HG02678 (cell line): ENCODE results near the gene SNTG2.
"Not testable (repeated sequence)": the region's sequence is repeated elsewhere in the genome, so short reads cannot be mapped to it uniquely, and the experiment has no call there.

Experiments
- ATAC-seq: cut with Tn5 transposase; IDR thresholded peaks from one replicate; pipeline ENCODE4 v1.9.1; 2021; ENCODE audit warnings: mild to moderate bottlenecking, moderate library complexity; ENCODE audit not compliant: unreplicated experiment

SNTG2 gene

DNA sequence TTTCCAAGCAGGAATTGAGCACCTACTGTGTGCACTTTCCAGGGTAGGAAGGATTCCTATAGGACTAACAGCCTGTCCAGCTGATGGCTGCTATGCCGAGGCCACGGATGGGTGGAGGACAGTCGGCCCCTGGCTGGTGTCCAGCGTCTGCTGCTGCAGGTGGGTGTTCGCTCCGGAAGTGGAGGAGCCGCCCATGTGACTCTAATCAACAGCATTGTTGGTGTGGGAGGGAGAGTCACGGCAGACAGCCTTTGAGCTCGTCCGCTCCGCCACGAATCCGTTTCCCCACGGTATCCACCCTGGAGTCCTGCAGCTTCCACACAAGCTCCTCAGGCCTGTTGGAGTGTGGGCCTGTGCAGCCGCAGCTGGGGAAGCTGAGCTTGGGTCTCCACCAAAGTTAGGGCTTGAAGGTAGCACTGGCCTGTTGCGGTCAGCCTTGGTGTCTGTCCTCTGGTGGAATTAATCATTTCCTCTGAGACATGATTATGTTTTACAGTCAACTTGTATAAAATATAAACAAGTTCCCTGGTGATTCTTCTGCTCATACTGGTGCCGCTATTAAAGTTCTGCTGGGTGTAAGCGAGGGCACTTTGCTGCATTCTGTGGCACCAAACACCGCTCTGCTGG, 276.7 kb downstream of the SNTG2 start:
- ATAC-seq, result no peak

DNA sequence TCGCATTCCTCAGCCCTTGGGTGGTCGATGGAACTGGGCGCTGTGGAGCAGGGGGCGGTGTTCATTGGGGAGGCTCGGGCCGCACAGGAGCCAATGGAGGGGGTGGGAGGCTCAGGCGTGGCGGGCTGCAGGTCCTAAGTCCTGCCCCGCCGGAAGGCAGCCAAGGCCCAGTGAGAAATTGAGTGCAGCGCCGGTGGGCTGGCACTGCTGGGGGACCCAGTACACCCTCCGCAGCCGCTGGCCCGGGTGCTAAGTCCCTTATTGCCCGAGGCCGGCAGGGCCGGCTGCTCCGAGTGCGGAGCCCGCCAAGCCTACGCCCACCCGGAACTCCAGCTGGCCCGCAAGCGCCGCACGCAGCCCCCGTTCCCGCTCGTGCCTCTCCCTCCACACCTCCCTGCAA, 278.9 kb downstream of the SNTG2 start:
- ATAC-seq, result not testable (repeated sequence)

DNA sequence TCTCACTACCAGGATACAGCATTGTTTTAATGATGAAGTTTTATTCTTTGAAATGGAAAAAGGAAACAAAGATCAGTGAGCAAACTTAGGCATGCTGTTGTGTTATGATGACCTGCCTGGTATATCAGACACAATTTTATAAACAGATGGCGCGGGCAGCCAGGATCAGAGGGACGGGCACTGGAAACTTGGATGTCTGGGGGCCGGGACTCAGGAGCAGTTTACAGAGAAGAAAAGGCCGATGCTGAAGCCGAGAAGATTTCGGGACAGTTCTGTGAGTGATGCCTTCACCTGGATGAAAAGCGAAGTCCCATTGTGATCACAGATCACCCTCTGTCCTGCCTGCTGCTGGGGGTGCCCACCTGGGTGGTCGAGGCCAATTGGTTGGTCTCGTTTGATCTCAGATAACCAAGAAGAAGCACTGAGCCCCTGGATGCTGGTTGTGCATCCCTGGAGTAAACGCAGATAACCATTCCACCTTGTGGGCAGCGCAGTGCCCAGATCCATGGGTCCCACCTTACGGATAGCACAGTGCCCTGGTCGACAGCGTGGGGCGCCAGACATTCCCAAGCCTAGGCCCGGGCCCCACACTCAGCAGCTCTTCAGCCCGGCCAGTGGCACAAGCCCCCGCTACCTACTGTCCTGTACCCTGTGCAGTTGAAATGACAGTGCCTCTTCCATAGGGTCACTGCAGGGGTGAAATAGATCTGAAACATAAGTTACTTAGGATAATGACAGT, 279.7 kb downstream of the SNTG2 start:
- no peak for ATAC-seq

DNA sequence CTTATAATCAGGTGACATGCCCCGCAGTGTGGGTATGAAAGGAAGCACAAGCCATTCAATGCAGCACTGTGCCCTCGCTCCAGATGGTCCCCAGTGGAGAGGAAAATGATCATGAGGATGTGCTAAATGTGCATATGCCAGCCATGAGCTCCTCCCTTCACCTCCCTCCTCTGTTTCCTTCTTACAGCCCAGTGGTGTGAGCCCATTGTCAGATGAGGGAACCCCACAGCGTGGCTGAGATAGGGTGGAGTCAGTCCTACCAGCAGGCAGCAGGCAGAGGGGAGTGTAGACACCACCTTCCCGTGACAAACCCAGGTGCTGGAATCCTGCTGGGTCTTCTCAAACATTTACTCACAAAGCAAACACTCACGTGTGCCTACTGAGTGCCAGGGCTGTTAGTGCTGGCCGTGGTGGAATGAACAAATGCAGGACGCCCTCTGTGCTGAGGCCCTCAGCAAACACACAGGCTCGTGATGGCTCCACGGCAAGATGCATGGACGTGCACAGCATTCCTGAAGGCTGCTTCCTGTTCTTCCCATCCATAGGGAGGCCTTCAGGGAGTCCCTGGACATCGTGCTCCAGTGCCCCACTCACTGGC, 280.9 kb downstream of the SNTG2 start:
- ATAC-seq, result no peak

DNA sequence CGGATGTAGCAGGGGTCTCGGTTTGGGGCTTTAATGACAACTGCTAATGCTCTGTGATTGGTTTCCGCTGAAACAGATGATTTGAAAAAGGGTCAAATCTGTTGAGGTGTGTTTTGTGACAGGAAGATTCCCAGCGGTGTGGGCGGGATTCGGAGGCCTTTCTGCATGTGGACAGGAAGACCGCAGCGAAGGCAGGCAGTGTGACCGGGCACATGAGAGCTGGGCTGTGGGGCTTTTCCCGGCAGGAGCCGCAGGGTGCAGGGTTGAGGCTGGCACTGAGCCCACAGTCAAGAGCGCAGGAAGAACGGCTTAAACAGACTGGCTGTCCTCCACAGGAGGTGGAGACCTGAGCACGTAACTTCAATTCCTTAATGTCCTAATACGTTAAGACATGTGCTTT, 282.6 kb downstream of the SNTG2 start:
- no peak for ATAC-seq

DNA sequence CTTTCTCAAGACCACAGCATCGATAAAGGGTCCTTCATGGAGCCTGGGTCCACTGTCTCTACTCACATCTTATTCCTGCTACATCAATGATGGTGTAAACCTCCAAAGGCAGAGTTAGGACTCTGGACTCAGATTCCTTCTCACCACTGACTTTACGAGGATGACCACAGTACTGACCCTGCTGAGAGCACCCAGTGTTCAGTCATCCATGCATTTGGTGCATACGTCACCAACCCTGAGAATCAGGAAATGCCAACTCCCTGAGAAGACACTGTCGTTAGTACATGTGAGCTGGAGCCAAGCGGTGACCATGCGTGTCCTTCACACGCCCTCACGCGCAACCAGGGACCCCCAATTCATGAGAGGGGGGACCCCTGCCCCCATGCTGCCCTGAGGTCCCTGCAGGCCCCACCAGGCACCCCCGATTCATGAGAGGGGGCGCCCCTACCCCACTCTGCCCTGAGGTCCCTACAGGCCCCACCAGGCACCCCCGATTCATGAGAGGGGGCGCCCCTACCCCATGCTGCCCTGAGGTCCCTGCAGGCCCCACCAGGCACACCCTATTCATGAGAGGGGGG, 284.2 kb downstream of the SNTG2 start:
- ATAC-seq, result no peak

DNA sequence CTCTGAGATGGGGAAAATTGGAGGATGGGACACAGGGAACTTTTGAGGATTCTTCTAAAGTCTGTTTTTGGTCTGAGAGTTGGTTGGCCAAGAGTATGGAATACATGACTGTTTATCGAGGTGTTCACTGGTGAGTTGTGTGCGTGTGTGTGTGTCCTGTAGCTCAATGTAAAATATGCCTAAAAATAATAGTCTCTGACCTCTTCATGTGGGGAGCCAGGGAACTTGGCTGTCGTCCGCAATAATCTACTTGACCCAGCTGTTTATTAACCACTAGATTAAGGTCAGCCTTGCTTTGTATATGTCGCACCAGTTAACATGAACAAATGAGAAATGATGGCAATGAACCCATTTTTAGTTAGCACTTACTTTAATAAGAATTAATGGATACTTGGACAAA, 285.2 kb downstream of the SNTG2 start:
- ATAC-seq, result no peak

DNA sequence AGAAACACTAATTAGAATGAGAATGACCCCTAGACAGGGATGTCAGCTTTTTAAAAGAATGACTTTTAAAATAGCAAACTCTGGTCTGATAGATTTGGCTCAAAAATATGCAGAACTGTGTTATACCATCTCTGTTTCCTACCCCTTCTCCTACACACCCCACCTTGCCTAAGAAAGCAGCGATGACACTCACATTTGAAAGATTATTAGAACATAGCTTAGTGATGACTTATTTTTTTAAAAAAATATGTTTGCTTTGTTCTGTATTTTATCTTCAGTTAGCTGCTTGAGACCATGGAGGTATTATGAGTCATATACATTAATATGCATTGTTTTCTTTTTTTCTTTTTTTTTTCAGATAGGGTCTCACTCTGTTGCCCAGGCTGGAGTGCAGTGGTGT, 286.0 kb downstream of the SNTG2 start:
- ATAC-seq, result no peak

DNA sequence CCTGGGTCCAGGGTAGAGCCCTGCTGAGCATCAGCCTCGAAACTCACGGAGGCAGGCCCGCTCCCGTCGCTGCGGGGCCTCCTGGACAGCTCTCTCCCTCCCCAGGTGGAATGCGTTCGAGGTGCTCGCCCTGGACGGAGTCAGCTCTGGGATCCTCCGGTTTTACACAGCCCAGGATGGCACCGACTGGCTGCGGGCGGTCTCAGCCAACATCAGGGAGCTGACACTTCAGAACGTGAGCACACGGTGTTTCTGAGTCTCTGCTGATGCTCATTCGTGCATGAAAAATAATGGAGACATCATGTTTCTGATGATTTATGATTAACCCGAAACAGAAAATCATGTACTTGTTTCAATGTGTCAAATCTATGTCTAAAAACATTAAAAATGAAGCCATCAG, 287.1 kb downstream of the SNTG2 start:
- no peak for ATAC-seq

DNA sequence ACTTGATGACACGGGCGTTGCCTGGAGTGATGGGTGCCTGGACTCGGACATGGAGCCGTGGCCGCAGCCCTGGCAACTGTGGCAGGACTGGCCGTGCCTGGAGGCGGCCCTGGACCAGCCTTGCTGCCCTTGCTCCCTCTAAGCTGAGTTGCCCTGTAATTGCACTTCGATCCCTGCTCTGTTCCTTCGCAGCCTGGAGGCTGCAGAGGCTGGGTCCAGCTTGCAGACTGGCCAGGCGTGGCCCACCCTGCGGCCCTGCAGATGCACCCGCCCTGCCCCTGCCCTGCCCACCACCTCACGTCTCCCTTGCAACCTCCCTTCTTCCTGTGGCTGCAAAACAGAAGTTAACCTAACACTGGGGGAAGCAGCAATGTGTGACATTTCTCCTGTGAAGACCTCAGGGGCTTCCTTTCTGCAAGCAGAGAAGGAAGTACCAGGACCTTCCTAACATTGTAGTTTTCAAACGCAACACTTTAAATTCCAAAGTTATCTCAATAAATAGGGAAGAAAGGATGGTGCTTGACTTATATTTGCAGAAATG, 288.0 kb downstream of the SNTG2 start:
- no peak for ATAC-seq

DNA sequence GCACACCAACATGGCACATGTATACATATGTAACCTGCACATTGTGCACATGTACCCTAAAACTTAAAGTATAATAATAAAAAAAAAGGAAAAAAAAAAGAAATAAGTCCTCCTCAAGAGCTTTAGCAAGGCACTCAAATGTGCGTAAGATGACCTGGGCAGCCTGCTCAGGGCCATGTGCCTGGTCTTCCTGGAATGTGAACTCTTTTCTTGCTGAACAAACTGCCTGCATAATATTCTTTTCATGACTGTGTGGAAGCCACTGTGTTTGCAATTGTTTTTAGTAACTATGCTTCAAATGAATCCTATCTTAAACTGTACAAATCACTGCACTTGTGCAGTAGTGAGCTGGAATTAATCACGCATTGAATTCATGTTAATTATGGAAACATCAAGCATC, 294.5 kb downstream of the SNTG2 start:
- ATAC-seq, result no peak

DNA sequence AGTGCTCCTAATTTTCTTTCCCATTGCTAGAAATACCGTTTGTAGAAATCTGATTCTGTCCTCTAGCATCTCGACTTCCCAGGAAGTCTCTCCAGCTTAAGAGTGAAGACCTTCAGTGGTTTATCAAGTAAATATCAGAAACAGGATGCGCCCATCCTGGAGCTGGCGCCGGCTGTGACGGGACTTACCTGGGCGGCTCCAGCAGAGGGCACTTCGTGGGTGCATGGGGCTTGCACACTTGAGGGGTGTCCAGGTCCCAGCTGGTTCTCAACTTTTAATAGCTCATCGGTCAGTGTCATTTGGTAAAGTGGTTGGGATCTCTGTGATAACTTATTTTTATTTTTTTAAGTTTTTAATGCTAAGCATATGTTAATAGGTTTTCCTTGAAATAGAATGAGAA, 295.6 kb downstream of the SNTG2 start:
- no peak for ATAC-seq

DNA sequence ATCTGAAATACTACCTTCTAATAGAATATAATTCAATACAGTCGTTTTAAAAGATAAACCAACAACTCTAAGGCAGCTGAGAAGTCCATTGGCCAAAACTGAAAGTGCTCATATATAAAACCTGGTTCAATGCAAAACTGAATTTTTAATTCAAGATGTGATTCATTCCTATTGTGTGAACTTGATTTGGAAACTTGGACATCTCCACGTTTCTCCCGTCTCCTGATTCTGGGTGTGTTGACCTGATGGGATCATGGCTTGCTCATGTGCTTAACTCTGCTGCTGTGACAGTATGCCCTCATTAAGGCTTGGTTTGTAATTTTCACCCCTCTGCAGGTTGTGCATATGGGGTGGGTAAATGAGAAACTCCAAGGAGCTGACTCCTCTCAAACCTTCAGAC, 296.3 kb downstream of the SNTG2 start:
- ATAC-seq, result no peak

DNA sequence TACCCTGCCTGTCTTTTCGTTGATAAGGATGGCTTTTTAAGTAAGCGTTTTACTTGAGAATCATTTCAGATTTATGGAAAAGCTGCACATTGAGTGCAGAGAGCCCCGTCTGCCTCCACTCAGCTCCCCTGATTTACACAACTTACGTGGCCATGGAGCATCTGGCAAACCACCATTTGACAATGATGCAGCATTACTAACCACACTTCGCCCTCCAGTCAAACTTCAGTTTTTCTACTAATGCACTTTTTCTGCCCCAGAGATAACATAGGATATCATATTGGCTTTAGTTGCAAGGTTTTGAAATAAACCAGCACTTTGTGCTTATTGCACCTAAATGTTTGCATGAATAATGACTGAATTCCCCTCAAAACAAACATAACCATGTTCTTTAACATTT, 297.5 kb downstream of the SNTG2 start:
- no peak for ATAC-seq

DNA sequence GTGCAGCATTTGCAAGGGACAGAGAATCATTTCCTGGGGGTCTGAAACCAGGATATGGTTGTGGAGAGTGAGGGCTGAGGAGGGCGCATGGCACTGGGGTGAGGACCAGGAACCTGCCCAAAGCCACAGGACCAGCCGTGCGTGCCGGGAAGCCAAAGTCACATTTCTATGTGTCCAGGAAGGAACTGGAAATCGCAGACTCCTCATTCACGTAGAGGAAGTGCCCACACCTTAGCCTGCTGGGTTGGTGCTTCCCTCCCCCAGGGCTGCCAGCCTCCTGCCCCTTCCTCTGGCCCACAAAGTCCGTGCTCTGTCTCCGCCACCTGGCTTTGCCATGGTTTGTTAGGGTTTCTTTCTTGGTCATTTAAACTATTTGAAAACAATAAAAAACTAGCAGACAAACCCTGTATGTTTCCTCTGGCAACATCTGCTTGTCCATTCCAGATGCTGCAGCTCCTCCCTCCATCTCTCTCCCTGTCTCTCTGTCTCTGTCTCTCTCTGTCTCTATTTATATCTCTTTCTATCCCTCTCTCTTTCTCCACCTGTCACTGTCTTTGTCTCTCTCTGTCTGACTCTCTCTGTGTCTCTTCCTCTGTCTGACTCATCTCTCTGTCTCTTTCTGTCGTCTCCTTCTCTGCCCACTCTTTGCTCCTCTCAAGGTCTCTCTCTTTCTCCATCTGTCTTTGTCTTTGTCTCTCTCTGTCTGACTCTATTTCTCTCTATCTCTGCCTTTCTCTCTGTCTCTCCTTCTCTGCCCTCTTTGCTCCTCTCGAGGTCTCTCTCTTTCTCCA, 299.4 kb downstream of the SNTG2 start:
- no peak for ATAC-seq

DNA sequence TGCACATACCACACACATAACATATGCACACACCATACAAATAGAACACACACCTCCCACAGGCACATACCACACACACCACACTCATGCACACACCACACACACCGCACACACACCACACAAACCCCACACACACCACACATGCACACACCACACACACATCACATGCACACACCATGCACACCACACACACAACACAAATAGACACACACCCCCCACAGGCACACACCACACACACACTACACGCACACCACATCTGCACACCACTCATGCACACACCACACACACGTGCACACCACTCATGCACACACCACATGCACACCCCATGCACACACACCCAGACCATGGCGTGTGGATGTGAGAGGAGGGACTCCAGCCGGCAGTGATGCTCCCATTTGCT, 300.9 kb downstream of the SNTG2 start:
- no peak for ATAC-seq

DNA sequence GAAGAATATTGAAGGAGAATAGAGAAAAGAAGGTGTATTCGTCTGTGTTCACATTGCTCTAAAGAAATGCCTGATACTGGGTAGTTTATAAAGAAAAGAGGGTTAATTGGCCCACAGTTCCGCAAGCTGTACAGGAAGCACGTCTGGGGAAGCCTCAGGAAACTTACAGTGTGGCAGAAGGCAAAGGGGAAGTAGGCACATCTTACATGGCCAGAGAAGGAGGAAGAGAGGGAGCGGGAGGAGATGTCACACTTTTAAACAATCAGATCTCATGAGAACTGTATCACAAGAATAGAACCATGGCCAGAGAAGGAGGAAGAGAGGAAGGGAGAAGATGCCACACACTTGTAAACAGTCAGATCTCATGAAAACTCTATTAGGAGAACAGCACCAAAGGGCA, 303.0 kb downstream of the SNTG2 start:
- no peak for ATAC-seq

DNA sequence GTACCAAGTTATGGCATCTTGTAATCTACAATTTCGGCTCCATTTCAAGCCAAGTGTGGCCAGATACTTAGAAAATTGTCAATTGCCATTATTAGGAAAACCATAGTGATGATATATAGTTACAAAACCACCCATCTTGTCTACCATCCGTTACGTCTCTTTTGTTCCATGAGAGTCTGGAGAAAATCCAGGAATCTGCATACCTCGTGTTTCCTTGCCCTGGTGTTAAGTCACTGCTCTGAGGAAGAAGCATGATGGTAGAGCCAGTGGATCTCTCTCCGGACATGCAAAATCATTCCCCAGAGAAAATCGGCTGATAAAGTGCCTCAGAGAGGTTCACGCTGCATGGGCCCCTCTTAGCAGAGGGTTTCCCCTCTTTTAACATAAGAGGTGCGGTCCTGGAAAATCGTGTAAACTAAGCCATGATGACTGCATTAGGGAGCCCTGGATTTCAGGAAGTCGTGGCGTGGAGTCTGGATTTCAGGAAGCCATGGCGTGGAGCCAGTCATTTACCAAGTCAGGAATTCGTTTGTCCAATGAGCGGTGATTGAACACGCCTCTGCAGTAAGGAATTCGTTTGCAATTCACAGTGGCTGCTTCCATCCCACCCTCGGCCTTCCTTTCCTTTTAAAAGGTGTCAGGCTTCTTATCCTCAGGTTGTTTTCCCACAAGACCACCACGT, 304.2 kb downstream of the SNTG2 start:
- ATAC-seq, result no peak

DNA sequence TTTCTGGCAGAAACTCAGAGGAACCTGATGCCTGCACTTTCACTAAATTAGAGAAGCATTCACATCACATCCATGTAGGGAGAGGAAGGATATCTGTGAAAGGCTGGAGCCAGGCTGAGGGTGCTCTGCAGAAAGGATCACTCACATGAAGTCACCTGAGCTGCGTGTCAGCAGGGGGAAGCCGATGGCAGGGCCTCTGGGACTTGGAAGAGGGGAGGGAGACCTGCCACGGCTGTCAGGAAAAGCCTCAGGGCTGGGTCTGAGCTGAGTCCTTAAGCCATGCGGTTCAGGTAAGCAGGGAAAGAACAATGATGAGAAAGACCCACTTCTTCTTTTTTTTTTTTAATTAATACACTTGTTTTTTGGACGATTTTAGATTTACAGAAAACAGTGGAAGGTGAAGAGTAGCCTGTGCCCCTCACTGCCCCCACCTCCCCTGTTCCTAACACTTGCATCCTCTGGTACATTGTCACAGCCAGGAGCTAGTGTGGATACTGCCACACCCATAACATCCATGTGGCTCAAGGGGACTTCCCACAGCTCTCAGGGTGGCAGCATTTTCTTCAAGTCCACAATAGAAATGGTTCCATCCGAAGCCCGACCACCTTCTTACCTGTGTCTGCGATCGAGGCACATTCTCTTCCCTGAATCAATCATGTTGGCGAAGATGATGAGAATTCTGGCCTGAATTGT, 306.1 kb downstream of the SNTG2 start:
- ATAC-seq, result no peak

DNA sequence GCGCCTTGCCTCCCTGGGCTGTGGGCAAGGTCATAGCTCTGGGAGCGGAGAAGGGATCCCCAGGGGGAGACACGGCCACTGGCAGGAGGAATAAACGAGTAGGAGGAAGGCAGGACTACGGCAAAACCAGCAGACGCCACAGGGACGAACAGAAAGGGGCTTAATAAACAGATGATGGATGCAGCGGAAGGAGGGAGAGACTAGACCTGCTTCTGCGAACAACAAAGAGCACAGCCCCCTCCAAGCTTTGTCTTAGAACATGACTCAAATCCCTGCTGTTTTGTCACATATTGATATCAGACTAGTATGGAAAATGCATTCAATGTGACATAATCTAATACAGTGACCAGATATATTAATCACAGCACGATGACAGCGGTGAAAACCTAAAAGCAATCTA, 306.7 kb downstream of the SNTG2 start:
- no peak for ATAC-seq
